Stimulated activated naive CD8-positive, alpha-beta T cell treated with anti-CD3 and anti-CD28 coated beads, Interleukin-15, amount 100 ng/mL, for 72 hours (primary cell): Measurements from ENCODE around the gene C1orf167.

Experiments used
- ATAC-seq: fragments of 150-1000 bp; cut with Tn5 transposase; 2 replicates; pipeline ENCODE4 v1.10.0; 2021; ENCODE audit warnings: mild to moderate bottlenecking, moderate library complexity
- DNase-seq, 2 donors: peaks; one replicate each; pipeline ENCODE4 v3.0.0; 2021 to 2022
- H3K27ac Mint-ChIP-seq, 2 donors: one replicate each; pipeline ENCODE4 v1.8.0; 2022; ENCODE audit warnings: mild to moderate bottlenecking in 2 of 2, mixed read lengths in 2 of 2, moderate library complexity in 2 of 2
- H3K27me3 Mint-ChIP-seq: one replicate; pipeline ENCODE4 v1.8.0; 2022; ENCODE audit warnings: mixed read lengths
- H3K4me1 Mint-ChIP-seq: one replicate; pipeline ENCODE4 v1.8.0; 2022; ENCODE audit warnings: mild to moderate bottlenecking, mixed read lengths
- H3K4me3 Mint-ChIP-seq, 2 donors: one replicate each; pipeline ENCODE4 v1.8.0; 2022; ENCODE audit warnings: mild to moderate bottlenecking in 2 of 2, mixed read lengths in 2 of 2, moderate library complexity in 1 of 2
- H3K9me3 Mint-ChIP-seq, 2 donors: one replicate each; pipeline ENCODE4 v1.8.0; 2022; ENCODE audit warnings: mixed read lengths in 2 of 2

The C1orf167 gene

GRCh38 chr1:11746092-11746491, 15.9 kb upstream of the C1orf167 start:
- Mint-ChIP-seq H3K27ac (no peak overlapping the region), H3K4me3 (no peak overlapping the region)

GRCh38 chr1:11746795-11747487, 15.1 kb upstream of the C1orf167 start:
- Mint-ChIP-seq H3K9me3 (no peaks in the 10 kb centered on the region), H3K27ac (no peak overlapping the region), H3K27me3 (no peaks in the 10 kb centered on the region), H3K4me3 (no peak overlapping the region), H3K4me1 (peaks cover 32% of the 10 kb centered on the region)
- no peak for ATAC-seq
- DNase-seq: no peak

More at GRCh38 chr1:11746092-11746491, 15.9 kb upstream of the C1orf167 start:
- no peak for ATAC-seq
- peaks cover 41% of the 10 kb centered on the region for H3K4me1 Mint-ChIP-seq
- no peak for DNase-seq
- no peaks in the 10 kb centered on the region for H3K27me3 Mint-ChIP-seq
- H3K9me3 Mint-ChIP-seq: no peaks in the 10 kb centered on the region

- Mint-ChIP-seq H3K4me1 (peaks cover 26% of the 10 kb centered on the region), H3K9me3 (no peaks in the 10 kb centered on the region), H3K4me3 (peak overlapping the region in 1 of 2 donors; percentile 22), H3K27ac (peak overlapping the region in 1 of 2 donors; percentile 66), H3K27me3 (no peaks in the 10 kb centered on the region)
- ATAC-seq: peak; percentile 45
- DNase-seq: no peak
These were observed 13.4 kb upstream of the C1orf167 start for GRCh38 chr1:11748294-11749202.

DNA sequence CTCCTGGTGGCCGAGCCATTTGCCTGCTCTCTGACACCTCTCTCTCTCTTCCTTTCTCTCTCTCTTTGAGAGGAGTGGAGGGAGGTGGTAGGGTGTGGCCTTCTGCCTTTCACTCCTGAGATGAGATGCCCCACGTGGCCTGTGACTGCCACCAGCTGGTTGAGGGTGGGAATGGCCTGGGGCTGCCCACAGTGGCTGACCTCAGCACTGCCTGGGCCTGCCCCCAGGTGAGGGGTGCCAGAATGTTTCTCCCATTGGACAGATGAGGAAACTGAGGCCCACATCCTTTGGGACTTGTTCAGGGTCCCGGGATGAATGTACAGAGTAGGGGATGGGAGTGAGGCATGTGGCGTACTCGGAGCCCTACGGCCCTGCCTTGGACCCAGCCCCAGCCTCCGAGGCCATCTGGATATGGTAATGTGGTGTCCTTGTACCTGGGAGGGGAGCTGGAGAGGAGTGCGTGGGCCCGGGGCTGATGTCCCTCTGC, 12.7 kb upstream of the C1orf167 start:
- peak; percentile 43 to 57 for DNase-seq
- peak overlapping the region in 1 of 2 donors; percentile 22 for H3K4me3 Mint-ChIP-seq
- H3K27ac Mint-ChIP-seq: peak overlapping the region in 1 of 2 donors; percentile 66

GRCh38 chr1:11749996-11750395, 12.0 kb upstream of the C1orf167 start:
- no peak for DNase-seq
- no peaks in the 10 kb centered on the region for H3K9me3 Mint-ChIP-seq
- H3K27me3 Mint-ChIP-seq: no peaks in the 10 kb centered on the region
- ATAC-seq: no peak
- H3K4me1 Mint-ChIP-seq: peaks cover 26% of the 10 kb centered on the region
- no peak overlapping the region for H3K4me3 Mint-ChIP-seq
- H3K27ac Mint-ChIP-seq: no peak overlapping the region

More for the DNA sequence above, 12.7 kb upstream of the C1orf167 start:
- peak; percentile 86 for ATAC-seq
- H3K9me3 Mint-ChIP-seq: no peaks in the 10 kb centered on the region
- no peaks in the 10 kb centered on the region for H3K27me3 Mint-ChIP-seq
- peaks cover 26% of the 10 kb centered on the region for H3K4me1 Mint-ChIP-seq

DNA sequence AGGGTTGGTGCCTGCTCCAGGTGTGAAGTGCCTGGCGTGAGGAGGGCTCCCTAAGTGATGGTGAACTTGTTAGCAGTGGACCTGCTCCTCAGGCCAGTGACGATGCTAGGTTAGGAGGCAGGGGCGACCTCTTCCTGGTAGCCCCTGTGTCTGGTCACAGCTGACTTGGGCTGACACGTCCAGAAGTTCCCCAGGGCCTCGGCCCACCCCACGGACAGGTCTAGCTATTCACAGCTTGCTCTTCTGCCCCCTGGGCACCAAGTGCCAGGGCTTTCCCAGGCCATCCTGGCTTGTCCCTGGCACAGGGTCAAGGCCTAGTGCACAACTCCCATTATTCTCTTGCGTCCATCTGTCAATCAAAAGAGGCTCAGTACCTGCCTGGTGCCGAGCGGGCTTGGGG, 10.9 kb upstream of the C1orf167 start:
- no peak overlapping the region for H3K4me3 Mint-ChIP-seq
- H3K27ac Mint-ChIP-seq: no peak overlapping the region
- peaks cover 20% of the 10 kb centered on the region for H3K4me1 Mint-ChIP-seq
- no peak for DNase-seq
- H3K27me3 Mint-ChIP-seq: no peaks in the 10 kb centered on the region
- ATAC-seq: no peak
- H3K9me3 Mint-ChIP-seq: no peaks in the 10 kb centered on the region

- DNase-seq: no peak
- Mint-ChIP-seq H3K4me1 (peaks cover 20% of the 10 kb centered on the region), H3K27me3 (no peaks in the 10 kb centered on the region), H3K4me3 (no peak overlapping the region), H3K9me3 (no peaks in the 10 kb centered on the region), H3K27ac (peak overlapping the region in 1 of 2 donors; percentile 41)
- ATAC-seq: peak; percentile 17
These were observed 9.5 kb upstream of the C1orf167 start for GRCh38 chr1:11752359-11753088.

DNA sequence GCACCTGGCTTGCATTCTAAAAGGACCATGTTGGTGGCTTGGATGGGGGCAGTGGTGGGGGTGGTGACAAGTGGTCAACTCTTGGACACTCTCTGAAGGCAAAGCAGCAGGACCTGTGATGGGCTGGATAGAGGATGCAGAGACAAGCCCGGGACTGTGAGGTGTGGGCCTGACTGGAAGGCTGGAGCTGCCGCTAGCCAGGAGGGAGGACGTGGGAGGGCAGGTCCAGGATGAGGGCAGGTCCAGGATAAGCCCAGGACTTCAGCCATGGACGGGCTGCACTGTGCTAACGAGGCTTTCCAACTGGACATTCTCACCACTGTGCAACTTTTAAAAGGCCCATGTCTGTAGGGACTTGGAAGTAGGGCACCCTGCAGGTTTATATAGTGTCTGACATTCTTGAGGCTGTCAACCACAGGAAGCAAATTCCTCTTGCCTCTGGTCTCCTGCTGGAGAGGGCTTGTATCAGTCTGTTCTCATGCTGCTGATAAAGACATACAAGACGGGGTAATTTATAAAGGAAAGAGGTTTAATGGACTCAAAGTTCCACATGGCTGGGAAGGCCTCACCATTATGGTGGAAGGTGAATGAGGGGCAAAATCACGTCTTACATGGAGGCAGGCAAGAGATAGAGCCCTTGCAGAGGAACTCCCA, 8.3 kb upstream of the C1orf167 start:
- no peak overlapping the region for H3K4me3 Mint-ChIP-seq
- H3K9me3 Mint-ChIP-seq: no peaks in the 10 kb centered on the region
- DNase-seq (no peak), ATAC-seq (no peak)
- H3K4me1 Mint-ChIP-seq: peaks cover 15% of the 10 kb centered on the region
- peak overlapping the region in 1 of 2 donors; percentile 21 for H3K27ac Mint-ChIP-seq
- H3K27me3 Mint-ChIP-seq: no peaks in the 10 kb centered on the region

- no peak overlapping the region for H3K4me3 Mint-ChIP-seq
- DNase-seq (no peak), ATAC-seq (no peak)
- H3K4me1 Mint-ChIP-seq: peaks cover 15% of the 10 kb centered on the region
- H3K27me3 Mint-ChIP-seq: peaks cover 22% of the 10 kb centered on the region
- H3K9me3 Mint-ChIP-seq: no peaks in the 10 kb centered on the region
- no peak overlapping the region for H3K27ac Mint-ChIP-seq
These were observed 4.9 kb upstream of the C1orf167 start for GRCh38 chr1:11757047-11757446.

GRCh38 chr1:11759791-11760190, 2.2 kb upstream of the C1orf167 start:
- Mint-ChIP-seq H3K4me1 (peaks cover 15% of the 10 kb centered on the region), H3K27ac (no peak overlapping the region), H3K27me3 (peaks cover 41% of the 10 kb centered on the region), H3K4me3 (no peak overlapping the region), H3K9me3 (no peaks in the 10 kb centered on the region)
- ATAC-seq (no peak), DNase-seq (no peak)

GRCh38 chr1:11761285-11761684, 708 bp upstream of the C1orf167 start:
- no peak overlapping the region for H3K4me3 Mint-ChIP-seq
- peaks cover 15% of the 10 kb centered on the region for H3K4me1 Mint-ChIP-seq
- DNase-seq (no peak), ATAC-seq (no peak)
- H3K27ac Mint-ChIP-seq: no peak overlapping the region
- H3K27me3 Mint-ChIP-seq: peaks cover 41% of the 10 kb centered on the region
- no peaks in the 10 kb centered on the region for H3K9me3 Mint-ChIP-seq

DNA sequence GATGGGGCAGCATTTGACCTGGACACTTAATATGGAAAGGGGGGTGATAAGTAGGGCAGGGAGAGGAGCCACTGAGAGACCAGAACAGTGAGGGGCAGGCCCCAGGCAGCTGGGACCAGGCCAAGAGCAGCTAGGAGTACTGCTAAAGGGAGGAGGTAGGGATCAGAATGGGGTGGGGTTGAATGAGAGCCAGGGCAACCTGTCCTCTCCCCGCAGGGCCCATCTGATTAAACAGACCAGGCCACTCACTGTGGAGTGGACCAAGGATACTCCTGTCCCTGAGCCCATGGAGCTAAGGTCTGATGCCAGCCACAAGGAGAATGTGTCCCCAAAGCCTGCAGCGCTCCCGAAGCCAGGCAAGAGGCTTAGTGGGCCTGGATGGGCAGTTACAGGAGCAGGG, 2.1 kb downstream of the C1orf167 start:
- no peak for ATAC-seq
- peaks cover 15% of the 10 kb centered on the region for H3K4me1 Mint-ChIP-seq

DNA sequence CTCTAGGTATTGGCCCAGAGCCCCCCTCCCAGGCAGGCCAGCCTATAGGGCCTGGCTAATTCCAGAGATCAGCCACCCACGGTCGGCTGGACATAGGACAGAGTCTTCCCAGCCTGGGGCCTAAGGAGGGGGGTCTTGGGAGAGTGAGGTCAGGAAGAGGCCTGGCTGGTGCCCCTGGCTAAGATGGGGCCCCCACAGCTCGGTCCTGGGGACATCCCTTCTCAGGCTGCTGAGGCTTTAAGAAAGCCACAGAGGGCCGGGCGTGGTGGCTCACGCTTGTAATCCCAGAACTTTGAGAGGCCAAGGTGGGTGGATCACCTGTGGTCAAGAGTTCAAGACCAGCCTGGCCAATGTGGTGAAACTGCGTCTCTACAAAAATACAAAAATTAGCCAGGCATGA, 2.5 kb downstream of the C1orf167 start:
- Mint-ChIP-seq H3K4me3 (no peak overlapping the region), H3K9me3 (no peaks in the 10 kb centered on the region), H3K27me3 (peaks cover 41% of the 10 kb centered on the region), H3K27ac (no peak overlapping the region), H3K4me1 (peaks cover 15% of the 10 kb centered on the region)
- ATAC-seq (no peak), DNase-seq (no peak)

More for the DNA sequence above, 2.1 kb downstream of the C1orf167 start:
- DNase-seq: no peak
- Mint-ChIP-seq H3K4me3 (no peak overlapping the region), H3K9me3 (no peaks in the 10 kb centered on the region), H3K27ac (no peak overlapping the region), H3K27me3 (peaks cover 41% of the 10 kb centered on the region)

DNA sequence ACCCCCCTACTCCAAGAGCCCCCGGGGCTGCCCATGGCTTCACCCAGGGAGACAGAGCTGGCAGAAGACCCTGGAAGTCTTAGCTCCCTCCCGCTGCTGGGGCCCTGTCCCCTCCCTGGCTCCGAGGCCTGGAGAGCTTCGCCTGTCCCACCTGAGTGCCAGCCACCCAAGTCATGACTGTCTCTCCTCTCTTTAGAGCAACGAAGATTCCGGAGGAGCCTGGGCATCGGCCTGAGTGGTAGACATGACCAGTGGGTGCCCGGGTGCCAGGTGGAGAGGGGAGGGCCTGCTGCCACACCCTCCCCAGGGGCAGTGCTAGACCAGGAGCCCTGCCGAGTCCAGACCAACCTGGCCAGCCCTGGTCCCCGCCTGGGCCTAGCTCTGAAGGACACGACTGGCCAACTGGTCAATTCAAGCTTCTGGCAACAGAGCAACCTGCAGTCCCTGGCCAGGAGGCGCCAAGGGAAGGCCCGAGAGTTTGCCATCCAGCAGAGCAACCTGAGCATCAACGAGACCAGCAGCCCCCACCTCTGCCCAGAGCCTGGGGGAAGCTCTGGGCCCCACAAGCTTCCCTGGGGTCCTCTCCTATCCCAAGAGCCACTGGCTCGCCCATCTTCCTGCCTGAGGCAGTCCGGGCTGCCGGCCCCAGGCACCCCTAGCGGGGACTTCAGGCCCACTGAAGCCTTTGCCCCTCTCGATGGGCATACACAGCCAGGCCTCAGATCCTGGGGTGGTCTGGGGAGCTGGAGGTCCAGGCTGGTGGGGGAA, 3.9 kb downstream of the C1orf167 start:
- DNase-seq (no peak), ATAC-seq (no peak)
- Mint-ChIP-seq H3K4me3 (no peak overlapping the region), H3K4me1 (peaks cover 15% of the 10 kb centered on the region), H3K9me3 (no peaks in the 10 kb centered on the region), H3K27ac (no peak overlapping the region), H3K27me3 (peaks cover 32% of the 10 kb centered on the region)
